Heart right ventricle (tissue), 16 donors: ENCODE measurements around the gene EFCAB7. TPM values are rescaled to one million over a fixed set of nuclear protein-coding genes. Genes with fewer than 3 reads are reported as not detected.

Experiments
- ATAC-seq, 8 donors: fragments of 200-7000 bp; cut with Tn5 transposase; one replicate each; pipeline ENCODE4 v1.9.1; 2020; ENCODE audit warnings: mild to moderate bottlenecking in 8 of 8, moderate library complexity in 8 of 8, moderate number of reproducible peaks in 1 of 8
- DNase-seq, 2 donors: peaks; one replicate each; pipeline ENCODE4 v3.0.0-alpha.2; 2020
- H3K27ac ChIP-seq, 10 donors: fragments of 200-600 bp; sonication (generic) in 2 of 10; one replicate each; pipeline versions ENCODE4 v1.5.0 to v1.8.0; 2020 to 2022; ENCODE audit warnings: mild to moderate bottlenecking in 3 of 10
- H3K27me3 ChIP-seq, 7 donors: fragments of 200-600 bp; one replicate each; pipeline ENCODE4 v1.8.0; 2021 to 2022; ENCODE audit warnings: mild to moderate bottlenecking in 2 of 7
- H3K36me3 ChIP-seq, 9 donors: fragments of 200-600 bp; sonication (generic) in 1 of 9; one replicate each; pipeline versions ENCODE4 v1.5.0 to v1.8.0; 2020 to 2022; ENCODE audit warnings: mild to moderate bottlenecking in 2 of 9
- H3K4me1 ChIP-seq, 9 donors: fragments of 200-600 bp; sonication (generic) in 1 of 9; one replicate each; pipeline versions ENCODE4 v1.5.0 to v1.8.0; 2020 to 2022; ENCODE audit warnings: mild to moderate bottlenecking in 4 of 9
- H3K4me3 ChIP-seq, 10 donors: fragments of 200-600 bp; sonication (generic) in 2 of 10; one replicate each; pipeline versions ENCODE4 v1.5.0 to v1.8.0; 2020 to 2022; ENCODE audit warnings: mild to moderate bottlenecking in 7 of 10, moderate library complexity in 2 of 10
- H3K9me3 ChIP-seq, 11 donors: fragments of 200-600 bp in 10 of 11; sonication (generic) in 2 of 11; one replicate each; pipeline versions ENCODE4 v1.5.0 to v1.8.0; 2013 to 2022; ENCODE audit warnings: mild to moderate bottlenecking in 2 of 11, control low read depth in 1 of 11, moderate library complexity in 1 of 11
- CTCF ChIP-seq, 9 donors: fragments of 200-600 bp; sonication (generic) in 2 of 9; IDR thresholded peaks; one replicate each; pipeline versions ENCODE4 v1.5.0 to v1.8.0; 2021 to 2022; ENCODE audit warnings: antibody characterized with exemption in 9 of 9, mild to moderate bottlenecking in 5 of 9, moderate library complexity in 1 of 9
- WGBS, 2 donors: extraction: QIAGEN DNeasy Blood & Tissue Kit; methylation state at CpG; one replicate each; pipeline ENCODE4 v1.1.7; 2013; ENCODE audit warnings: inconsistent platforms in 1 of 2; 5-methylcytosine and 5-hydroxymethylcytosine counted together
- intact Hi-C, 10 donors: fragments of 100-400 bp; cut with DNase I; formaldehyde crosslinking; loops; one replicate each; pipeline versions ENCODE4 v1.11.1 to v1.14.2; 2022
- polyA plus RNA-seq, 2 donors: library from polyadenylated mRNA; stranded (reverse); fragments of 200-250 nt; gene quantifications; one replicate each; pipeline ENCODE4 v1.2.3, GENCODE V29; 2013
- total RNA-seq, 10 donors: library from RNA; stranded (reverse); fragmentation: NEBNext Ultra II Directional in 3 of 10; extraction: Animal tissue kit (Norgen Biotek cat#: 25700) in 3 of 10; gene quantifications; one replicate each; pipeline versions ENCODE4 v1.2.1 to v1.2.4, GENCODE V29; 2021 to 2023
- donor health status: Arrhythmogenic right ventricular cardiomyopathy.
- donor health status: ischemic (EF 13 %, LVEDD 7.1; RV severe dilation, severe dysfunction).
- donor health status: healthy with polysubstance abuse.
- donor health status: DM: no; HTN: yes; CAD: no.
- donor health status: DM: no; HTN: no; CAD: no.
- donor health status: ischemic (EF 25% LVEDD 6.9; RV normal size, moderate dysfunction).
- donor health status: ischemic (EF 25% LVEDD 5.7; RV mildly dilated, moderate dysfunction).
- donor health status: healthy.
- donor health status: DM: yes; HTN: yes; CAD: no.
- donor health status: Ischemic cardiomyopathy.
- donor health status: ischemic (EF 35%, LVEDD 5.7; RV mildly dilated, moderate dysfunction).
- donor health status: nonischemic (EF 11% LVEDD 7.7; RV severe dilation, severe dysfunction).
- donor health status: DM: yes; HTN: yes; CAD: no.
- donor health status: PGD.
- donor health status: ischemic (EF 29% LVEDD 5.4; RV normal size, mild dysfunction).
- donor health status: nonischemic (EF 23%, LVEDD 6.1; RV moderate dilation, normal function).

EFCAB7 gene
- total and polyA plus RNA-seq, 12 donors: 2.3 to 10.7 (median 8.1) TPM

GRCh38 chr1:63547621-63548294 is 24.4 kb downstream of the EFCAB7 start:
- WGBS, 2 donors: 78 to 93% methylated on average over 2 of the region's 2 CpGs
- Histone ChIP-seq H3K27ac (peak overlapping the region in 1 of 10 donors; percentile 4), H3K4me1 (no peaks in the 10 kb centered on the region), H3K9me3 (peaks cover 0 to 4% (median 0%) of the 10 kb centered on the region in 11 donors), H3K36me3 (peaks cover 0 to 87% (median 0%) of the 10 kb centered on the region in 9 donors), H3K4me3 (no peak overlapping the region), H3K27me3 (no peaks in the 10 kb centered on the region)
- no peak for TF ChIP-seq CTCF (IDR thresholded peaks at IDR 0.05)
- intact Hi-C loops: no loop called here
- ATAC-seq (peak in 4 of 8 donors; percentile 19 to 63 (median 42)), DNase-seq (no peak)

GRCh38 chr1:63548303-63548702 is 25.0 kb downstream of the EFCAB7 start:
- TF ChIP-seq CTCF (IDR thresholded peaks at IDR 0.05): no peak
- H3K27ac ChIP-seq: no peak overlapping the region
- peaks cover 0 to 87% (median 2%) of the 10 kb centered on the region in 9 donors for H3K36me3 ChIP-seq
- ATAC-seq: no peak
- no peaks in the 10 kb centered on the region for H3K27me3 ChIP-seq
- WGBS, 2 donors: 91 to 96% methylated on average over 2 of the region's 2 CpGs
- intact Hi-C loops: no loop called here
- no peak for DNase-seq
- H3K4me3 ChIP-seq: no peak overlapping the region
- H3K9me3 ChIP-seq: no peaks in the 10 kb centered on the region
- H3K4me1 ChIP-seq: no peaks in the 10 kb centered on the region

- no peak overlapping the region for H3K27ac ChIP-seq
- no peaks in the 10 kb centered on the region for H3K27me3 ChIP-seq
- ATAC-seq: no peak
- no peak for TF ChIP-seq CTCF (IDR thresholded peaks at IDR 0.05)
- intact Hi-C loops: no loop called here
- 93 to 94% methylated on average over 13 of the region's 13 CpGs for WGBS, 2 donors
- no peak for DNase-seq
- H3K9me3 ChIP-seq: no peaks in the 10 kb centered on the region
- no peaks in the 10 kb centered on the region for H3K4me1 ChIP-seq
- H3K4me3 ChIP-seq: no peak overlapping the region
- peaks cover 0 to 88% (median 5%) of the 10 kb centered on the region in 9 donors for H3K36me3 ChIP-seq
Measured at GRCh38 chr1:63548877-63549276, 25.6 kb downstream of the EFCAB7 start.

GRCh38 chr1:63555480-63555879 is 32.2 kb downstream of the EFCAB7 start:
- no peaks in the 10 kb centered on the region for H3K9me3 ChIP-seq
- no peak for TF ChIP-seq CTCF (IDR thresholded peaks at IDR 0.05)
- intact Hi-C loops: loop anchor here in 1 of 10 donors (5.0 kb wide), 1 partner anchor 692 kb away; no protein-coding TSS in a partner anchor
- H3K27me3 ChIP-seq: no peaks in the 10 kb centered on the region
- no peaks in the 10 kb centered on the region for H3K4me1 ChIP-seq
- H3K36me3 ChIP-seq: peaks cover 0 to 68% (median 0%) of the 10 kb centered on the region in 9 donors
- H3K27ac ChIP-seq: no peak overlapping the region
- H3K4me3 ChIP-seq: no peak overlapping the region
- ATAC-seq (no peak), DNase-seq (no peak)
